HG03575 (cell line): ENCODE measurements around the gene CPTP.

ENCODE experiments used
- ATAC-seq: cut with Tn5 transposase; IDR thresholded peaks from one replicate; pipeline ENCODE4 v1.9.1; 2021; ENCODE audit not compliant: unreplicated experiment, insufficient number of reproducible peaks, low FRiP score; ENCODE audit errors: extremely low read depth

The CPTP gene

GRCh38 chr1:1324524-1325287 is at the start of gene CPTP, which contains the start of gene INTS11:
CPTP (plus strand) TSS chr1:1324802; CDS start chr1:1326911, 2,109 bp downstream.
INTS11 (minus strand) TSS chr1:1324660; CDS start chr1:1324608, 52 bp downstream.
- no peak for ATAC-seq

- no peak for ATAC-seq
These were observed 49.6 kb upstream of the CPTP start for GRCh38 chr1:1274931-1275431.

GRCh38 chr1:1275836-1276235 is 48.8 kb upstream of the CPTP start:
- no peak for ATAC-seq

- ATAC-seq = no peak
These were observed 46.0 kb upstream of the CPTP start for GRCh38 chr1:1278620-1279019.

- ATAC-seq = no peak
These were observed 45.6 kb upstream of the CPTP start for GRCh38 chr1:1279028-1279427.

GRCh38 chr1:1280782-1281481 is 43.7 kb upstream of the CPTP start:
- no peak for ATAC-seq

- no peak for ATAC-seq
These were observed 42.9 kb upstream of the CPTP start for GRCh38 chr1:1281533-1282321.

GRCh38 chr1:1282998-1283397 is 41.6 kb upstream of the CPTP start:
- no peak for ATAC-seq

GRCh38 chr1:1283821-1284220 is 40.8 kb upstream of the CPTP start:
- ATAC-seq = no peak

- ATAC-seq = no peak
These were observed 40.1 kb upstream of the CPTP start for GRCh38 chr1:1284221-1285101.

GRCh38 chr1:1285102-1285571 is 39.5 kb upstream of the CPTP start:
- no peak for ATAC-seq

- ATAC-seq = no peak
These were observed 38.8 kb upstream of the CPTP start for GRCh38 chr1:1285611-1286311.

- no peak for ATAC-seq
These were observed 38.0 kb upstream of the CPTP start for GRCh38 chr1:1286313-1287261.

GRCh38 chr1:1287288-1288110 is 37.1 kb upstream of the CPTP start:
- ATAC-seq = no peak

- no peak for ATAC-seq
These were observed 34.3 kb upstream of the CPTP start for GRCh38 chr1:1290238-1290731.

- ATAC-seq = no peak
These were observed 33.5 kb upstream of the CPTP start for GRCh38 chr1:1291023-1291528.
